Measurements from ENCODE around the gene LLCFC1. TPM values are rescaled to one million over a fixed set of nuclear protein-coding genes. Genes with fewer than 3 reads are reported as not detected.

Gene LLCFC1
- total RNA-seq, 4 donors from 2014 or later = not detected

DNA sequence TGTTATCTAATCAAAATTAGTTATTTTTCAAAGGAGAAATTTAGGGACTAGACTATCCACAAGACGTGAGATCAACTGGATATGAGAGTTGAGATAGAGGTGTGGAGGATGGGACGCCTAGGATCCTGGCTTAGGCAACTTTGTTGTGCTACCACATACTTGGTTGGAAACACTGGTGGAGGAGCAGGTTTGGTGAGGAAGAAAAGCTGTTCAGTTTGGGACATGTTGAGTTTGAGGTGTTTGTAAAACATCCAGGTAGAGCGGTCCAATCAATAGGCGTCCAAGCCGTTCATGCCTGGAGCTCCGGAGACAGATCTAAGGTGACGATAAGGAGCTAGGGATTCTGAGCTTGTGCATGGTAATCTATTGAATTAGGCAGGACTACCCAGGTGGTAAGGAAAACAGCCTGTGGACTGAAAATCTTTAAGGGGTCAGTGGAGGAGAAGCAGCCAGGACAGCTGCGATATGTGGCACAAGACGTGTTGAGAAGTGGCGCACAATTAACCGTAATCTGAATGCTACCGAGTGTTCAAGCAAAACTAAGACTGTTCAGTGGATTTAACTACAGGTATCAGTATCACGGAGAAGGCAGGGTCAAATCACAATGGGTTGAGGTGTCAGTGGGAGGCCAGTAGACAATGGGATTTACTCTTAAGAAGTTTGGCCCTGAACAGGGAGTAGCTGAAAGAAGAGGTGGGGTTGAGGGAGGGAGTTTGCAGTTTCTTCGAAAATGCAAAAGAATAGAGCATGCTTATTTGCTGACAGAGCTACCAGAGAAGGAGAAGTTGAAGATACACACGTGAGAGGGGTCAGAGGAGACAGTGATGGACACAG is 37.6 kb upstream of the LLCFC1 start:
- Histone ChIP-seq H3K27me3 (no peaks in the 10 kb centered on the region), H3K4me1 (no peaks in the 10 kb centered on the region), H3K4me3 (no peak overlapping the region), H3K36me3 (no peaks in the 10 kb centered on the region), H3K9me3 (no peaks in the 10 kb centered on the region), H3K27ac (no peak overlapping the region)
- ATAC-seq (no peak), DNase-seq (no peak)
- intact Hi-C loops (cut with DNase I; ENCODE audit: low total_unique reads) (no loop called here), in situ Hi-C loops (cut with MboI; ENCODE audit: low sequenced_read_pairs in 4 of 4) (no loop called here)
- TF ChIP-seq POLR2A (IDR thresholded peaks at IDR 0.05) = no peak
- TF ChIP-seq, protein P1, sequence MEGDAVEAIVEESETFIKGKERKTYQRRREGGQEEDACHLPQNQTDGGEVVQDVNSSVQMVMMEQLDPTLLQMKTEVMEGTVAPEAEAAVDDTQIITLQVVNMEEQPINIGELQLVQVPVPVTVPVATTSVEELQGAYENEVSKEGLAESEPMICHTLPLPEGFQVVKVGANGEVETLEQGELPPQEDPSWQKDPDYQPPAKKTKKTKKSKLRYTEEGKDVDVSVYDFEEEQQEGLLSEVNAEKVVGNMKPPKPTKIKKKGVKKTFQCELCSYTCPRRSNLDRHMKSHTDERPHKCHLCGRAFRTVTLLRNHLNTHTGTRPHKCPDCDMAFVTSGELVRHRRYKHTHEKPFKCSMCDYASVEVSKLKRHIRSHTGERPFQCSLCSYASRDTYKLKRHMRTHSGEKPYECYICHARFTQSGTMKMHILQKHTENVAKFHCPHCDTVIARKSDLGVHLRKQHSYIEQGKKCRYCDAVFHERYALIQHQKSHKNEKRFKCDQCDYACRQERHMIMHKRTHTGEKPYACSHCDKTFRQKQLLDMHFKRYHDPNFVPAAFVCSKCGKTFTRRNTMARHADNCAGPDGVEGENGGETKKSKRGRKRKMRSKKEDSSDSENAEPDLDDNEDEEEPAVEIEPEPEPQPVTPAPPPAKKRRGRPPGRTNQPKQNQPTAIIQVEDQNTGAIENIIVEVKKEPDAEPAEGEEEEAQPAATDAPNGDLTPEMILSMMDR (IDR thresholded peaks at IDR 0.05 in 4 of 5, conservative IDR thresholded peaks at IDR 0.05 in 1 of 5) = no peak

DNA sequence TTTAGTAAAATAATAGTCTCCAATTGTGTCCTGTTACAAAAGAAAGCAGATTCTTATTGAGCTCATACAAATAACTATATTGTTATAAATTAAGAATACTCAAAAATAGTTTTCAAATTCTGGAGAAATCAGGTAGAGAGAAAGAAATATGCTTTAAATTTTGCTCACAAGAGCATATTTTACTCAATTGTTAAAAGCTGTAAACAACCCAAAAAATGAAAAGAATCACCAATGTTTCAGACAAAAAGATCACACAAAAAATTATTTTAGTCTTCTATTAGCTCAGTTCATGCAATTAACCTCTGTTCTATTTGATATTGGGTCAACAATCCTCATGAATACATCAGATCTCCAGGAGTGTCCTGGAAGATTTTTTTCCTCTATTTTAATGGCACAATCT is 35.2 kb upstream of the LLCFC1 start:
- in situ Hi-C loops (cut with MboI; ENCODE audit: low sequenced_read_pairs in 4 of 4) = no loop called here
- ATAC-seq (no peak), DNase-seq (no peak)
- H3K4me3 ChIP-seq = no peak overlapping the region
- TF ChIP-seq, protein P1 (IDR thresholded peaks at IDR 0.05 in 4 of 5, conservative IDR thresholded peaks at IDR 0.05 in 1 of 5) = no peak
- no peak for TF ChIP-seq POLR2A (IDR thresholded peaks at IDR 0.05)
- H3K9me3 ChIP-seq = no peaks in the 10 kb centered on the region
- intact Hi-C loops (cut with DNase I; ENCODE audit: low total_unique reads) = no loop called here
- H3K27me3 ChIP-seq = no peaks in the 10 kb centered on the region
- H3K4me1 ChIP-seq = no peaks in the 10 kb centered on the region
- no peak overlapping the region for H3K27ac ChIP-seq
- no peaks in the 10 kb centered on the region for H3K36me3 ChIP-seq

DNA sequence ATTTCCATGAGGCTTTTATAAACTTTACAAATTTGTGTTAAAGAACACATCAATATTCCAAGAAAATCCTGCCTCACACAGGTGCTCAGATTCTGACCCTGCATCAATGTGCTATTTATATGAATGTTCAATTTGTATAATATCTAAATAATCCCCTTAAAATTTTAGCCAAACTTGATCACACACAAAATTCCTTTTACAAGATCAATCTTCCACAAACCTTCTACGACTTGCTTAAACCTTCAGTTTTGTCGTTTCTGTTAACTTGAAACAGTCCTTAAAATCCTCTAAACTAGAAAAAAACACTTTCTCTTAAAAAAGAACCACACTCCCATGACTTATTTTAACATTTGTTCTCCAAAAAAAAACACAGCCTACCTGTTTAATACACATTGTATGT is 33.5 kb upstream of the LLCFC1 start:
- Histone ChIP-seq H3K36me3 (no peaks in the 10 kb centered on the region), H3K9me3 (no peaks in the 10 kb centered on the region), H3K4me1 (no peaks in the 10 kb centered on the region), H3K4me3 (no peak overlapping the region), H3K27me3 (no peaks in the 10 kb centered on the region), H3K27ac (no peak overlapping the region)
- no peak for TF ChIP-seq POLR2A (IDR thresholded peaks at IDR 0.05)
- TF ChIP-seq, protein P1 (IDR thresholded peaks at IDR 0.05 in 4 of 5, conservative IDR thresholded peaks at IDR 0.05 in 1 of 5) = no peak
- in situ Hi-C loops (cut with MboI; ENCODE audit: low sequenced_read_pairs in 4 of 4) = no loop called here
- intact Hi-C loops (cut with DNase I; ENCODE audit: low total_unique reads) = no loop called here
- ATAC-seq (no peak), DNase-seq (no peak)

DNA sequence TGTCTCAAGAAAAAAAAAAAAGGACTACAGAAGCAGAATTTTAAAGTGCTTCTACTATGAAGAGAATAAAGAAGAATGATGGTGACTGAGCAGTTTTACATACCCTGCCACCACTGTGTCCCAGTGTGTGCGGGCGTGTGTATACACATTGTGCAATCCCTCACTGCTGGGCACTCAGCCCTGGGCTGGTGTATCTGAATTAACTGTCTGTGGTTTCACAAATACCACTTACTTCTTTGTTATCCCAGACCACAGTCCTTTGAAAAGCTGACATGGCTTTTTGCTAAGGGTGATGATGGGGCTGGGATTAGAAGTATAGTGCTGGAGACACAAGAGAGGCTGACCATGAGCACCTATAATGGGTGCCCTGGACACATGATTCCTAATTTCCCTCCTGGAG is 32.6 kb upstream of the LLCFC1 start:
- in situ Hi-C loops (cut with MboI; ENCODE audit: low sequenced_read_pairs in 4 of 4) = no loop called here
- intact Hi-C loops (cut with DNase I; ENCODE audit: low total_unique reads) = no loop called here
- DNase-seq = no peak
- no peak overlapping the region for H3K27ac ChIP-seq
- ATAC-seq = no peak
- H3K27me3 ChIP-seq = no peaks in the 10 kb centered on the region
- H3K9me3 ChIP-seq = no peaks in the 10 kb centered on the region
- TF ChIP-seq, protein P1 (IDR thresholded peaks at IDR 0.05 in 4 of 5, conservative IDR thresholded peaks at IDR 0.05 in 1 of 5) = no peak
- no peak for TF ChIP-seq POLR2A (IDR thresholded peaks at IDR 0.05)
- no peaks in the 10 kb centered on the region for H3K4me1 ChIP-seq
- no peak overlapping the region for H3K4me3 ChIP-seq
- H3K36me3 ChIP-seq = no peaks in the 10 kb centered on the region
